H1 (cell line): Measurements from ENCODE around the gene CCDC9B. TPM values are rescaled to one million over a fixed set of nuclear protein-coding genes. Genes with fewer than 3 reads are reported as not detected.

Source experiments
- CTCF ChIA-PET: fragments of 300-600 bp; sonication (Branson Sonifier 250); formaldehyde crosslinking; loops from one replicate; lab custom pipeline; 2021; ENCODE audit not compliant: partially characterized antibody; lab: Charles Lee
- POLR2A ChIA-PET: fragments of 300-600 bp; sonication (Branson Sonifier 250); formaldehyde crosslinking; loops from one replicate; lab custom pipeline; 2021; ENCODE audit warnings: inconsistent platforms; ENCODE audit not compliant: partially characterized antibody; lab: Charles Lee
- DNase-seq, 2 experiments: peaks; one replicate each; pipeline versions ENCODE4 v3.0.0 to v3.0.0-alpha.2; 2010 to 2022; ENCODE audit warnings: low spot score in 2 of 2, low read depth in 1 of 2, mixed read lengths in 1 of 2
- FAIRE-seq: peaks from 2 replicates; lab custom pipeline; 2011; peaks lifted over from hg19 to GRCh38; lab: Jason Lieb, UNC
- H2AFZ ChIP-seq: 2 replicates; pipeline ENCODE4 v1.8.1; 2012; ENCODE audit warnings: low read length, inconsistent platforms
- H2AK5ac ChIP-seq: 2 replicates; pipeline ENCODE4 v1.6.1; 2013; ENCODE audit warnings: low read depth, low read length
- H2BK120ac ChIP-seq: replicated peaks from 2 replicates; pipeline ENCODE3; 2013; ENCODE audit warnings: low read depth, low read length, inconsistent platforms
- H2BK12ac ChIP-seq: 2 replicates; pipeline ENCODE4 v1.6.1; 2013; ENCODE audit warnings: low read depth, low read length
- H2BK15ac ChIP-seq: 2 replicates; pipeline ENCODE4 v1.6.1; 2013; ENCODE audit warnings: low read length
- H2BK20ac ChIP-seq: 2 replicates; pipeline ENCODE4 v1.6.1; 2013; ENCODE audit warnings: low read length
- H2BK5ac ChIP-seq: 2 replicates; pipeline ENCODE4 v1.6.1; 2013; ENCODE audit warnings: low read depth, low read length
- H3K14ac ChIP-seq: 2 replicates; pipeline ENCODE4 v1.6.1; 2013; ENCODE audit warnings: inconsistent platforms; ENCODE audit not compliant: insufficient read length
- H3K18ac ChIP-seq: 2 replicates; pipeline ENCODE4 v1.6.1; 2013; ENCODE audit warnings: low read length; ENCODE audit errors: extremely low read depth
- H3K23ac ChIP-seq: 2 replicates; pipeline ENCODE4 v1.6.1; 2013; ENCODE audit warnings: inconsistent platforms; ENCODE audit not compliant: insufficient read length
- H3K23me2 ChIP-seq: 2 replicates; pipeline ENCODE4 v1.6.1; 2013; ENCODE audit warnings: low read depth, low read length
- H3K27ac ChIP-seq: 2 replicates; pipeline ENCODE4 v1.6.1; 2011; ENCODE audit warnings: low read depth, low read length, inconsistent platforms
- H3K27me3 ChIP-seq, 4 experiments: replicated peaks in 1 of 4; 1 replicate in 1 of 4; 2 replicates in 3 of 4; pipeline versions ENCODE4 v1.6.1 to v1.8.1; 2011 to 2013; ENCODE audit warnings: low read length in 3 of 4, mild to moderate bottlenecking in 3 of 4, inconsistent platforms in 2 of 4, mixed read lengths in 2 of 4, moderate library complexity in 1 of 4; ENCODE audit not compliant: control insufficient read depth in 3 of 4, insufficient read depth in 3 of 4; ENCODE audit errors: extremely low read depth in 1 of 4
- H3K36me3 ChIP-seq, 4 experiments: 2 replicates each; pipeline versions ENCODE4 v1.6.1 to v1.8.1; 2011 to 2013; ENCODE audit warnings: mild to moderate bottlenecking in 4 of 4, low read length in 3 of 4, moderate library complexity in 2 of 4, control low read depth in 1 of 4, inconsistent platforms in 1 of 4; ENCODE audit not compliant: insufficient read depth in 4 of 4, control insufficient read depth in 2 of 4
- H3K4ac ChIP-seq: replicated peaks from 2 replicates; pipeline ENCODE3; 2013; ENCODE audit warnings: low read length, low read depth, mixed read lengths, inconsistent platforms; ENCODE audit not compliant: insufficient read length
- H3K4me1 ChIP-seq, 4 experiments: replicated peaks in 1 of 4; 1 replicate in 1 of 4; 2 replicates in 3 of 4; pipeline versions ENCODE4 v1.6.1 to v1.8.1; 2011 to 2013; ENCODE audit warnings: low read length in 3 of 4, inconsistent platforms in 2 of 4, mixed read lengths in 1 of 4; ENCODE audit not compliant: insufficient read depth in 4 of 4, control insufficient read depth in 3 of 4
- H3K4me2 ChIP-seq, 2 experiments: 2 replicates each; pipeline versions ENCODE4 v1.6.1 to v1.8.1; 2011 to 2013; ENCODE audit warnings: low read depth in 2 of 2, low read length in 2 of 2, control low read depth in 1 of 2, inconsistent platforms in 1 of 2, mild to moderate bottlenecking in 1 of 2; ENCODE audit not compliant: insufficient read depth in 1 of 2
- H3K4me3 ChIP-seq, 4 experiments: fragments of 200-600, 300-600 bp in 1 of 4; sonication (generic), shearing (Covaris generic), sonication (Bioruptor Twin) in 1 of 4; 2 replicates each; pipeline versions ENCODE4 v1.5.1 to v1.8.1; 2011 to 2016; ENCODE audit warnings: low read length in 4 of 4, low read depth in 3 of 4, control low read depth in 2 of 4, inconsistent platforms in 2 of 4, mild to moderate bottlenecking in 2 of 4, mixed read lengths in 1 of 4, moderate library complexity in 1 of 4; ENCODE audit not compliant: insufficient read depth in 2 of 4; ENCODE audit errors: extremely low read depth in 1 of 4
- H3K56ac ChIP-seq: replicated peaks from 2 replicates; pipeline ENCODE3; 2013; ENCODE audit warnings: low read depth, mild to moderate bottlenecking, mixed read lengths, low read length, inconsistent platforms; ENCODE audit not compliant: insufficient read length
- H3K79me1 ChIP-seq: 2 replicates; pipeline ENCODE4 v1.6.1; 2013; ENCODE audit warnings: low read depth, low read length, control low read depth
- H3K79me2 ChIP-seq, 2 experiments: 2 replicates each; pipeline versions ENCODE4 v1.6.1 to v1.8.1; 2012 to 2013; ENCODE audit warnings: low read length in 2 of 2, mild to moderate bottlenecking in 2 of 2, inconsistent platforms in 1 of 2; ENCODE audit not compliant: insufficient read depth in 2 of 2, control insufficient read depth in 1 of 2
- H3K9ac ChIP-seq, 4 experiments: replicated peaks in 1 of 4; 1 replicate in 1 of 4; 2 replicates in 3 of 4; pipeline versions ENCODE4 v1.6.1 to v1.8.1; 2011 to 2013; ENCODE audit warnings: low read depth in 3 of 4, low read length in 3 of 4, control low read depth in 2 of 4, mild to moderate bottlenecking in 2 of 4, moderate library complexity in 2 of 4, inconsistent platforms in 1 of 4; ENCODE audit errors: extremely low read depth in 1 of 4
- H3K9me3 ChIP-seq, 2 experiments: 2 replicates each; pipeline versions ENCODE4 v1.6.1 to v1.8.1; 2012 to 2013; ENCODE audit warnings: mild to moderate bottlenecking in 2 of 2, moderate library complexity in 2 of 2, control low read depth in 1 of 2, inconsistent platforms in 1 of 2, low read depth in 1 of 2, low read length in 1 of 2, mixed read lengths in 1 of 2; ENCODE audit not compliant: insufficient read depth in 2 of 2
- H4K20me1 ChIP-seq, 2 experiments: replicated peaks in 1 of 2; 2 replicates each; pipeline versions ENCODE3 to v1.8.1; 2011 to 2013; ENCODE audit warnings: inconsistent platforms in 2 of 2, low read length in 2 of 2, mild to moderate bottlenecking in 1 of 2; ENCODE audit not compliant: insufficient read depth in 2 of 2, control insufficient read depth in 1 of 2
- H4K5ac ChIP-seq: 2 replicates; pipeline ENCODE4 v1.6.1; 2013; ENCODE audit warnings: low read length, low read depth, mixed read lengths, inconsistent platforms; ENCODE audit not compliant: insufficient read length
- H4K8ac ChIP-seq: 2 replicates; pipeline ENCODE4 v1.8.0; 2013; ENCODE audit warnings: mild to moderate bottlenecking, moderate library complexity, low read length, inconsistent platforms; ENCODE audit not compliant: insufficient read depth; ENCODE audit errors: extremely low read depth
- H4K91ac ChIP-seq: replicated peaks from 2 replicates; pipeline ENCODE3; 2013; ENCODE audit warnings: low read length, mixed read lengths, inconsistent platforms; ENCODE audit not compliant: insufficient read length
- CBX5 ChIP-seq: fragments of 300-800, 300-1000 bp; sonication (generic); IDR thresholded peaks from 2 replicates; pipeline ENCODE4 v1.7.1; 2016; ENCODE audit warnings: antibody characterized with exemption, low read length, low read depth
- CBX8 ChIP-seq: fragments of 300-800, 300-1000 bp; sonication (generic); IDR thresholded peaks from 2 replicates; pipeline ENCODE4 v1.7.1; 2016; ENCODE audit warnings: low read depth, low read length, borderline replicate concordance
- CEBPB ChIP-seq: IDR thresholded peaks from 2 replicates; pipeline ENCODE4 v1.6.1; 2012; ENCODE audit warnings: low read depth, low read length
- CHD2 ChIP-seq: IDR thresholded peaks from 2 replicates; pipeline ENCODE4 v1.6.1; 2012; ENCODE audit warnings: low read length, improper control_type of control experiment
- CREB1 ChIP-seq: IDR thresholded peaks from 2 replicates; pipeline ENCODE4 v1.6.1; 2012; ENCODE audit warnings: inconsistent platforms
- E2F6 ChIP-seq: IDR thresholded peaks from 2 replicates; pipeline ENCODE4 v1.6.1; 2012; ENCODE audit warnings: inconsistent platforms
- EP300 ChIP-seq, 2 experiments: IDR thresholded peaks; 1 replicate in 1 of 2; 2 replicates in 1 of 2; pipeline ENCODE4 v1.6.1; 2011 to 2012; ENCODE audit warnings: low read depth in 2 of 2, low read length in 2 of 2, mild to moderate bottlenecking in 2 of 2, borderline replicate concordance in 1 of 2, inconsistent platforms in 1 of 2, moderate library complexity in 1 of 2
- MAFK ChIP-seq: IDR thresholded peaks from 2 replicates; pipeline ENCODE4 v1.6.1; 2012; ENCODE audit warnings: low read depth, mild to moderate bottlenecking, improper control_type of control experiment, low read length
- RAD21 ChIP-seq, 2 experiments: IDR thresholded peaks in 1 of 2; conservative IDR thresholded peaks in 1 of 2; 2 replicates each; pipeline ENCODE4 v1.6.1; 2011; ENCODE audit warnings: low read depth in 2 of 2, low read length in 2 of 2, improper control_type of control experiment in 1 of 2, inconsistent platforms in 1 of 2, mild to moderate bottlenecking in 1 of 2, moderate library complexity in 1 of 2
- SAP30 ChIP-seq: fragments of 300-600 bp; sonication (generic); IDR thresholded peaks from 2 replicates; pipeline ENCODE4 v1.7.1; 2012; ENCODE audit warnings: low read length, moderate library complexity, mild to moderate bottlenecking, inconsistent platforms; ENCODE audit not compliant: insufficient read depth, insufficient replicate concordance
- TBP ChIP-seq: IDR thresholded peaks from 2 replicates; pipeline ENCODE4 v1.6.1; 2011; ENCODE audit warnings: low read depth, low read length, improper control_type of control experiment
- WGBS, 2 experiments: shearing (Covaris generic) in 1 of 2; methylation state at CpG; one replicate each; pipeline versions ENCODE4 v1.1.6 to v1.1.7; 2013 to 2015; ENCODE audit warnings: low lambda C conversion rate in 2 of 2, mixed read lengths in 2 of 2, inconsistent platforms in 1 of 2, low coverage in 1 of 2, missing lambda C conversion rate in 1 of 2; ENCODE audit not compliant: insufficient replicate concordance in 2 of 2, insufficient coverage in 1 of 2, insufficient read length in 1 of 2; ENCODE audit errors: extremely low coverage in 1 of 2, missing lambda C conversion rate in 1 of 2; 5-methylcytosine and 5-hydroxymethylcytosine counted together
- polyA plus RNA-seq, 7 experiments: library from polyadenylated mRNA; depleted of rRNA in 3 of 7; stranded (reverse) in 5 of 7; unstranded in 2 of 7; fragments of >200 nt in 5 of 7; fragments of 200-250 nt in 2 of 7; gene quantifications; 1 replicate in 5 of 7; 2 replicates in 1 of 7; 4 replicates in 1 of 7; pipeline versions ENCODE4 v1.2.1 to v1.2.3, GENCODE V29; 2011 to 2013; ENCODE audit warnings: missing spikeins in 2 of 7, mixed read lengths in 2 of 7
- total RNA-seq: library from RNA; stranded (reverse); fragmentation: NEBNext Ultra II Directional; extraction: Animal tissue kit (Norgen Biotek cat#: 25700); gene quantifications from 2 replicates; pipeline ENCODE4 v1.2.1, GENCODE V29; 2021

The CCDC9B gene
- total and polyA plus RNA-seq, 2 of the 8 experiments (the other 6 are each of a cell fraction or from before 2014, with no cell fraction given) = 0.45 to 0.78 TPM

- no peak overlapping the region for H4K8ac ChIP-seq
- CTCF ChIA-PET = interaction anchor here (0.6 to 16.2 kb wide), 12 partner anchors 14 to 196 kb away, joined by 3 to 518 read pairs (median 4); partner anchors contain the start of genes CCDC9B, INAFM2 and PLCB2
- H2BK15ac ChIP-seq = no peak overlapping the region
- H4K5ac ChIP-seq = no peak overlapping the region
- no peak overlapping the region for H3K23ac ChIP-seq
- peaks cover 10 to 34% (median 22%) of the 10 kb centered on the region in 4 experiments for H3K4me1 ChIP-seq
- no peak overlapping the region for H3K4ac ChIP-seq
- no peak overlapping the region for H3K27ac ChIP-seq
- peaks cover 3% of the 10 kb centered on the region; the same call in 1 of the 2 replicates for H3K23me2 ChIP-seq
- H2BK5ac ChIP-seq = no peak overlapping the region
- no peak overlapping the region for H3K18ac ChIP-seq
- TF ChIP-seq CBX5 (no peak), CEBPB (no peak), MAFK (no peak), E2F6 (no peak), CBX8 (no peak), RAD21 (IDR thresholded peaks at IDR 0.05 in 1 of 2, conservative IDR thresholded peaks at IDR 0.05 in 1 of 2; ENCODE audit: low read depth in 2 of 2, low read length in 2 of 2) (no peak), SAP30 (no peak), EP300 (IDR thresholded peaks at IDR 0.05; ENCODE audit: borderline replicate concordance in 1 of 2, low read depth in 2 of 2, low read length in 2 of 2) (no peak), CREB1 (no peak), CHD2 (no peak), TBP (no peak)
- H2AK5ac ChIP-seq = no peak overlapping the region; the same call in 1 of the 2 replicates
- H2BK20ac ChIP-seq = no peak overlapping the region
- no peak overlapping the region for H3K4me3 ChIP-seq
- no peak overlapping the region for H2BK120ac ChIP-seq
- H2AFZ ChIP-seq = no peak overlapping the region
- no peak for DNase-seq
- H3K56ac ChIP-seq = no peak overlapping the region
- no peaks in the 10 kb centered on the region for H3K36me3 ChIP-seq
- no peak overlapping the region for H3K9ac ChIP-seq
- H3K79me2 ChIP-seq = no peaks in the 10 kb centered on the region
- FAIRE-seq = no peak
- no peak overlapping the region for H3K14ac ChIP-seq
- H4K91ac ChIP-seq = no peak overlapping the region
- POLR2A ChIA-PET = interaction anchor here (0.5 to 5.4 kb wide), 9 partner anchors 9 to 126 kb away, joined by 3 to 46 read pairs (median 3); partner anchors contain the start of gene PLCB2
- H4K20me1 ChIP-seq = peaks cover 0 to 1% of the 10 kb centered on the region in 2 experiments
- no peak overlapping the region for H2BK12ac ChIP-seq
- 73% methylated on average over 6 of the region's 6 CpGs; no CpG with 5 or more reads in 1 of the 2 experiments for WGBS, 2 experiments
- no peaks in the 10 kb centered on the region; the same call in 1 of the 2 replicates for H3K79me1 ChIP-seq
- H3K27me3 ChIP-seq = peaks cover 17 to 62% (median 42%) of the 10 kb centered on the region in 4 experiments
- H3K4me2 ChIP-seq = no peak overlapping the region
- H3K9me3 ChIP-seq = no peaks in the 10 kb centered on the region
Observed at GRCh38 chr15:40289140-40289775, 51.5 kb downstream of the CCDC9B start.
